Calu3 (cell line): ENCODE results near the gene TAF4B. TPM values are rescaled to one million over a fixed set of nuclear protein-coding genes. Genes with fewer than 3 reads are reported as not detected.

Experiments
- BruUV-seq: library from RNA; stranded (reverse); fragments of 400-500 nt; replicated peaks from 2 replicates; lab custom pipeline; 2021; lab: Mats Ljungman, UMichigan
- CTCF ChIA-PET: fragments of 300-600 bp; sonication (Branson Sonifier 250); formaldehyde crosslinking; loops from one replicate; lab custom pipeline; 2022; ENCODE audit warnings: antibody characterized with exemption; lab: Charles Lee
- DNase-seq: peaks from one replicate; pipeline ENCODE4 v3.0.0; 2022
- H3K27ac Mint-ChIP-seq: one replicate; pipeline ENCODE4 v1.8.0; 2022; ENCODE audit warnings: mixed read lengths; ENCODE audit not compliant: unreplicated experiment
- H3K27me3 Mint-ChIP-seq: one replicate; pipeline ENCODE4 v1.8.0; 2022; ENCODE audit warnings: mixed read lengths; ENCODE audit not compliant: unreplicated experiment
- H3K36me3 Mint-ChIP-seq: one replicate; pipeline ENCODE4 v1.8.0; 2022; ENCODE audit warnings: mild to moderate bottlenecking, moderate library complexity, mixed read lengths; ENCODE audit not compliant: insufficient read depth, unreplicated experiment
- H3K4me1 Mint-ChIP-seq: one replicate; pipeline ENCODE4 v1.8.0; 2022; ENCODE audit warnings: mild to moderate bottlenecking, low read depth, mixed read lengths; ENCODE audit not compliant: unreplicated experiment
- H3K4me3 Mint-ChIP-seq: one replicate; pipeline ENCODE4 v1.8.0; 2022; ENCODE audit warnings: mild to moderate bottlenecking, low read depth, moderate library complexity, mixed read lengths; ENCODE audit not compliant: unreplicated experiment
- H3K9me3 Mint-ChIP-seq: one replicate; pipeline ENCODE4 v1.8.0; 2022; ENCODE audit warnings: low read depth, mixed read lengths; ENCODE audit not compliant: unreplicated experiment
- intact Hi-C: fragments of 100-400 bp; cut with micrococcal nuclease; formaldehyde crosslinking; loops from one replicate; pipeline ENCODE4 v1.10.0; 2022; ENCODE audit not compliant: unreplicated experiment
- total RNA-seq: library from RNA; stranded (reverse); gene quantifications from 2 replicates; pipeline ENCODE4 v1.2.3, GENCODE V29; 2022
- TF ChIP-seq, protein P1 (sequence below): fragments of 200-600 bp; IDR thresholded peaks from one replicate; pipeline ENCODE4 v1.8.0; 2022; ENCODE audit warnings: antibody characterized with exemption; ENCODE audit not compliant: unreplicated experiment

Gene TAF4B
- total RNA-seq, 1 experiment from 2014 or later, result 9.6 TPM

DNA sequence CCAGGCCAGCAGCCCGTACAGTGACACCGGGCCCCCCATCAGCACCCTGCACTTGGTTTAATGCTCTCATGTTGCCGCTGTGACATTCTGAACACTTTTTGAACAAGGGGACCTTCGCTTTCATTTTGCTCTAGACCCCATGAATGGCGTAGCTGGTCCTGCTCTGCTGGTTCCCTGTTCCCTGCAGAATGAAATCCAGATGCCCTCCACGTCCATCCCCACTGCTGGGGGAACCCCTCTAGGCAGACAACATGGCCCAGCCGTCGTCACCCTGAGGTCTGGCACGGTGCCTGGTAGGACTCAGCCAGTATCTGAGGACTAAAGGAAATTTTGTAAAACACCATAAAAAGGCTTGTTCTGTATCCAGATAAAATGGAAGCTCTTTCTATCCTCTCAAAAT lies 193.5 kb downstream of the TAF4B start:
- no TSS peak for BruUV-seq
- Mint-ChIP-seq H3K4me3 (no peak overlapping the region), H3K9me3 (no peaks in the 10 kb centered on the region), H3K27me3 (no peaks in the 10 kb centered on the region), H3K36me3 (no peaks in the 10 kb centered on the region), H3K27ac (no peak overlapping the region), H3K4me1 (no peaks in the 10 kb centered on the region)
- DNase-seq, result no peak
- intact Hi-C loops, result no loop called here
- CTCF ChIA-PET, result interaction anchor here (0.6 kb wide), 1 partner anchor 13 kb away, joined by 3 read pairs; no protein-coding TSS in a partner anchor
- TF ChIP-seq, protein P1, sequence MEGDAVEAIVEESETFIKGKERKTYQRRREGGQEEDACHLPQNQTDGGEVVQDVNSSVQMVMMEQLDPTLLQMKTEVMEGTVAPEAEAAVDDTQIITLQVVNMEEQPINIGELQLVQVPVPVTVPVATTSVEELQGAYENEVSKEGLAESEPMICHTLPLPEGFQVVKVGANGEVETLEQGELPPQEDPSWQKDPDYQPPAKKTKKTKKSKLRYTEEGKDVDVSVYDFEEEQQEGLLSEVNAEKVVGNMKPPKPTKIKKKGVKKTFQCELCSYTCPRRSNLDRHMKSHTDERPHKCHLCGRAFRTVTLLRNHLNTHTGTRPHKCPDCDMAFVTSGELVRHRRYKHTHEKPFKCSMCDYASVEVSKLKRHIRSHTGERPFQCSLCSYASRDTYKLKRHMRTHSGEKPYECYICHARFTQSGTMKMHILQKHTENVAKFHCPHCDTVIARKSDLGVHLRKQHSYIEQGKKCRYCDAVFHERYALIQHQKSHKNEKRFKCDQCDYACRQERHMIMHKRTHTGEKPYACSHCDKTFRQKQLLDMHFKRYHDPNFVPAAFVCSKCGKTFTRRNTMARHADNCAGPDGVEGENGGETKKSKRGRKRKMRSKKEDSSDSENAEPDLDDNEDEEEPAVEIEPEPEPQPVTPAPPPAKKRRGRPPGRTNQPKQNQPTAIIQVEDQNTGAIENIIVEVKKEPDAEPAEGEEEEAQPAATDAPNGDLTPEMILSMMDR, result no peak

- intact Hi-C loops, result no loop called here
- Mint-ChIP-seq H3K27ac (no peak overlapping the region), H3K4me3 (no peak overlapping the region), H3K36me3 (no peaks in the 10 kb centered on the region), H3K27me3 (no peaks in the 10 kb centered on the region), H3K9me3 (no peaks in the 10 kb centered on the region), H3K4me1 (no peaks in the 10 kb centered on the region)
- CTCF ChIA-PET, result no interaction called here
- TF ChIP-seq, protein P1, result no peak
- no TSS peak for BruUV-seq
- no peak for DNase-seq
Measured at GRCh38 chr18:26421503-26421902, 195.3 kb downstream of the TAF4B start.

- Mint-ChIP-seq H3K27me3 (no peaks in the 10 kb centered on the region), H3K36me3 (no peaks in the 10 kb centered on the region), H3K9me3 (no peaks in the 10 kb centered on the region), H3K27ac (no peak overlapping the region), H3K4me3 (no peak overlapping the region), H3K4me1 (no peaks in the 10 kb centered on the region)
- no TSS peak for BruUV-seq
- DNase-seq, result no peak
- intact Hi-C loops, result no loop called here
- TF ChIP-seq, protein P1, result no peak
- CTCF ChIA-PET, result no interaction called here
Measured at GRCh38 chr18:26421931-26422330, 195.7 kb downstream of the TAF4B start.

DNA sequence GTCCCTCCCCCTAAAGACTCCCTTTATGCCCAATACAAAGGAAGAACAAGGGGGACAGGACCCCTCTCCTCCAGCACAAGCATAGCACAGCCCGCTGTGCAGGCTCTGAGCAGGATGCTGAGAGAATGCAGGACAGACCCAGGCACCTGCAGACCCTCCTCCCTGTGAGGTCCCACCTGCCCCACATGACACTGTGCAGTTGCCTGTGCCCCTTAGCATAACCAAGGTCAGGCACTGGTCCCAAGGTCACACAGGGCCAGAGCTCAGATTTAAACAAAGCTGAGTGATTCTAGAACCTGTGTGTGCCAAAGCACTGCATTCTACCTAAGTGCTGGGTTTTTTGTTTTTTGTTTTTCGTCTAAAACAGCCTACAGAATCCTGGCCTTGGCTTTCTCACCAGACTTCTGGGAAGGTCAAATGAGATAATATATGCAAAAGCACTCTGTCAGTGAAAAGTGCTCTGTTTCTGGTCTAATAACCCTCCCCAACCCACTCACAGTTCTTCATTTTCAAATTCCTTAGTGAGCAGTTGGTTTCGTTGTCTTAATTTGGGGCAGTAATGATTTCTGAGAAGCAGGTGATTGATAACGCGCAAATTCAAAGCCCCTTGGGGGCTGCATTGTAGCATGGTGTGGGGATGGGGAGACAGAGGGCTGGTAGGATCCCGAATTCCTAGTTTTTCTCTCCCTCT lies 196.4 kb downstream of the TAF4B start:
- Mint-ChIP-seq H3K9me3 (no peaks in the 10 kb centered on the region), H3K36me3 (no peaks in the 10 kb centered on the region), H3K27me3 (no peaks in the 10 kb centered on the region), H3K27ac (no peak overlapping the region), H3K4me1 (no peaks in the 10 kb centered on the region), H3K4me3 (no peak overlapping the region)
- DNase-seq, result no peak
- TF ChIP-seq, protein P1, result no peak
- BruUV-seq, result no TSS peak
- intact Hi-C loops, result no loop called here
- CTCF ChIA-PET, result no interaction called here
